Measurements from ENCODE around the gene NEURL1.
"Not testable (repeated sequence)": the region's sequence is repeated elsewhere in the genome, so short reads cannot be mapped to it uniquely, and the experiment has no call there.

NEURL1 gene

GRCh38 chr10:103630156-103630555, 136.7 kb downstream of the NEURL1 start:
- no peak for DNase-seq

GRCh38 chr10:103632247-103632642, 138.7 kb downstream of the NEURL1 start:
- no peak for DNase-seq

GRCh38 chr10:103632871-103633270, 139.4 kb downstream of the NEURL1 start:
- DNase-seq, result not testable (repeated sequence)

- DNase-seq, result no peak
Observed at GRCh38 chr10:103633846-103634245, 140.3 kb downstream of the NEURL1 start.

GRCh38 chr10:103635580-103635979, 142.1 kb downstream of the NEURL1 start:
- no peak for DNase-seq

GRCh38 chr10:103636492-103636891, 143.0 kb downstream of the NEURL1 start:
- DNase-seq, result no peak

GRCh38 chr10:103637011-103637410, 143.5 kb downstream of the NEURL1 start:
- no peak for DNase-seq

GRCh38 chr10:103637927-103638557, 144.5 kb downstream of the NEURL1 start:
- peak; percentile 39 for DNase-seq

- DNase-seq, result no peak
Observed at GRCh38 chr10:103638948-103639347, 145.4 kb downstream of the NEURL1 start.

GRCh38 chr10:103640436-103641181, 147.1 kb downstream of the NEURL1 start:
- no peak for DNase-seq

GRCh38 chr10:103641326-103641725, 147.8 kb downstream of the NEURL1 start:
- DNase-seq, result no peak

Data from GOT3 (cell line).